ENCODE results near the gene MALSU1.

DNA sequence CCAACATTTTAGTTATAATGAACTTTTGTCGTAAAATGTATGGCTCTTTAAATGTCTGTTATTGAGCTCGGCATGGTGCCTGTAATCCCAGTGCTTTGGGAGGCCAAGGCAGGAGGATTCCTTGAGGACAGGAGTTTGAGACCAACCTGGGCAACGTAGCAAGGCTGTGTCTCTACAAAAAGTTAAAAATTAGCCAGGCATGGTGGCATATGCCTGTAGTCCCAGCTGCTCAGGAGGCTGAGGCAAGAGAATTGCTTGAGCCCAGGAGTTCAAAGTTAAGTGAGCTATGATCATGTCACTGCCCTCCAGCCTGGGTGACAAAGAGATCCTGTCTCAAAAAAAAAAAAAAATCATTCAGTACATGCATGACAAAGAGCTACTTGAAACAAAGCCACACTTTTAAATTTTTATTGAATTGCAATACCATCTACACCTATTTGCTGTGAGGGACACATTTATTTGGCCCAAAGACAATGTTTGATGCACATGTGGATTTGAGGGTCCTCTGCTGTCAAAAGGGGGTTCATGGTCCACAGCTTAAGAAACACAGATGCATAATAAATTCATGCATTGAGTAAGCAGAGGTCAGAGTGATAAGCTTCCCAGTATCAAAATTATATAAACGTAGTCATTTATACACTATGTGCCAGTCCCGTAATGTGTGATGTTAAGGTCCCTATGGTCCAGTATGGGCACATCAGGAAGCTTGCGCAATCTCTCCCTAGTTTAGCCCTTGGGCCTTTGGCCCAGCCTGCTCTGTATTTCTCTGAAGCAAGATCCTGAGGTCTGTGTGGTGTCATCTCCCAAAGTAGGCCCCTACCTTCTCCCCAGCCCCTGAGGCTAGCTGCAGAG is 4.4 kb upstream of the MALSU1 start:
- TF ChIP-seq, protein P1, sequence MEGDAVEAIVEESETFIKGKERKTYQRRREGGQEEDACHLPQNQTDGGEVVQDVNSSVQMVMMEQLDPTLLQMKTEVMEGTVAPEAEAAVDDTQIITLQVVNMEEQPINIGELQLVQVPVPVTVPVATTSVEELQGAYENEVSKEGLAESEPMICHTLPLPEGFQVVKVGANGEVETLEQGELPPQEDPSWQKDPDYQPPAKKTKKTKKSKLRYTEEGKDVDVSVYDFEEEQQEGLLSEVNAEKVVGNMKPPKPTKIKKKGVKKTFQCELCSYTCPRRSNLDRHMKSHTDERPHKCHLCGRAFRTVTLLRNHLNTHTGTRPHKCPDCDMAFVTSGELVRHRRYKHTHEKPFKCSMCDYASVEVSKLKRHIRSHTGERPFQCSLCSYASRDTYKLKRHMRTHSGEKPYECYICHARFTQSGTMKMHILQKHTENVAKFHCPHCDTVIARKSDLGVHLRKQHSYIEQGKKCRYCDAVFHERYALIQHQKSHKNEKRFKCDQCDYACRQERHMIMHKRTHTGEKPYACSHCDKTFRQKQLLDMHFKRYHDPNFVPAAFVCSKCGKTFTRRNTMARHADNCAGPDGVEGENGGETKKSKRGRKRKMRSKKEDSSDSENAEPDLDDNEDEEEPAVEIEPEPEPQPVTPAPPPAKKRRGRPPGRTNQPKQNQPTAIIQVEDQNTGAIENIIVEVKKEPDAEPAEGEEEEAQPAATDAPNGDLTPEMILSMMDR (IDR thresholded peaks at IDR 0.05): no peak
- no peak for TF ChIP-seq POLR2A (IDR thresholded peaks at IDR 0.05)

Measured in ovary (tissue), 3 donors.